GM23338 (cell line): ENCODE measurements around the gene XYLT1. TPM values are rescaled to one million over a fixed set of nuclear protein-coding genes. Genes with fewer than 3 reads are reported as not detected.

Experiments used
- JUNB ChIP-seq: IDR thresholded peaks from one replicate; pipeline ENCODE4 v1.6.1; 2016; ENCODE audit warnings: antibody characterized with exemption; ENCODE audit not compliant: unreplicated experiment
- NANOG ChIP-seq: IDR thresholded peaks from 2 replicates; pipeline ENCODE4 v1.6.1; 2016; ENCODE audit warnings: antibody characterized with exemption, borderline replicate concordance
- POLR2AphosphoS5 ChIP-seq: IDR thresholded peaks from 2 replicates; pipeline ENCODE4 v1.6.1; 2016; ENCODE audit warnings: antibody characterized with exemption, low read depth
- ZNF114 ChIP-seq: fragments of 250-450 bp; sonication (Bioruptor Pico); IDR thresholded peaks from 2 replicates; pipeline ENCODE4 v1.5.0; 2020; ENCODE audit warnings: mild to moderate bottlenecking, moderate library complexity
- polyA plus RNA-seq: library from polyadenylated mRNA; unstranded; fragments of >200 nt; fragmentation: Nextera tagmentation; extraction: Ambion mirVana; gene quantifications from 2 replicates; pipeline ENCODE4 v1.2.1, GENCODE V29; 2016
- total RNA-seq: library from RNA; depleted of rRNA; stranded (reverse); fragments of >200 nt; shearing (Covaris generic); gene quantifications from 2 replicates; pipeline ENCODE4 v1.2.3, GENCODE V29; 2014
- TF ChIP-seq, protein P1 (sequence below): fragments of 250-450 bp; sonication (Bioruptor Pico); IDR thresholded peaks from 2 replicates; pipeline ENCODE4 v1.5.0; 2020; ENCODE audit warnings: mild to moderate bottlenecking, moderate library complexity
- TF ChIP-seq, protein P2 (sequence below): IDR thresholded peaks from one replicate; pipeline ENCODE4 v1.6.1; 2018; ENCODE audit warnings: antibody characterized with exemption; ENCODE audit not compliant: unreplicated experiment

XYLT1 gene
- total and polyA plus RNA-seq, 2 experiments from 2014 or later = 3.5 to 24.7 TPM

DNA sequence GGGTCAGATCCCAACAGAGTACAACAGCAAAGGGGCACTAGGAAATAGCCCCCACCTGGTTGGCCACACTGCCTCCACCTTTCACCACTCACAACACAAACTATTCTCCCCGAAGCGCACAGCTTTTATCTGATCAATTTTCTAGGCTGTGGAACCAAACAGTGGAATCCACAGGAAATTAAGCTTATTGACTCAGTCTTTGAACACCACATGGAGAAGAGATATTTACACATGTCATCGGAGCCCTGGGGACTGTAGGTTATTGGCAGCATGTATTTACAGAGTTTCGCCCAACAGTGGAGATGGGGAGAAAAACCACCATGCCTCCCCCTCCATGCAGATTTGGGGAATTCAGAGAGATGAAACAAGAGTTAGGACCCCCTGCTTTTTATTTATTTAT, 154.8 kb downstream of the XYLT1 start (continued):
- TF ChIP-seq, protein P1, sequence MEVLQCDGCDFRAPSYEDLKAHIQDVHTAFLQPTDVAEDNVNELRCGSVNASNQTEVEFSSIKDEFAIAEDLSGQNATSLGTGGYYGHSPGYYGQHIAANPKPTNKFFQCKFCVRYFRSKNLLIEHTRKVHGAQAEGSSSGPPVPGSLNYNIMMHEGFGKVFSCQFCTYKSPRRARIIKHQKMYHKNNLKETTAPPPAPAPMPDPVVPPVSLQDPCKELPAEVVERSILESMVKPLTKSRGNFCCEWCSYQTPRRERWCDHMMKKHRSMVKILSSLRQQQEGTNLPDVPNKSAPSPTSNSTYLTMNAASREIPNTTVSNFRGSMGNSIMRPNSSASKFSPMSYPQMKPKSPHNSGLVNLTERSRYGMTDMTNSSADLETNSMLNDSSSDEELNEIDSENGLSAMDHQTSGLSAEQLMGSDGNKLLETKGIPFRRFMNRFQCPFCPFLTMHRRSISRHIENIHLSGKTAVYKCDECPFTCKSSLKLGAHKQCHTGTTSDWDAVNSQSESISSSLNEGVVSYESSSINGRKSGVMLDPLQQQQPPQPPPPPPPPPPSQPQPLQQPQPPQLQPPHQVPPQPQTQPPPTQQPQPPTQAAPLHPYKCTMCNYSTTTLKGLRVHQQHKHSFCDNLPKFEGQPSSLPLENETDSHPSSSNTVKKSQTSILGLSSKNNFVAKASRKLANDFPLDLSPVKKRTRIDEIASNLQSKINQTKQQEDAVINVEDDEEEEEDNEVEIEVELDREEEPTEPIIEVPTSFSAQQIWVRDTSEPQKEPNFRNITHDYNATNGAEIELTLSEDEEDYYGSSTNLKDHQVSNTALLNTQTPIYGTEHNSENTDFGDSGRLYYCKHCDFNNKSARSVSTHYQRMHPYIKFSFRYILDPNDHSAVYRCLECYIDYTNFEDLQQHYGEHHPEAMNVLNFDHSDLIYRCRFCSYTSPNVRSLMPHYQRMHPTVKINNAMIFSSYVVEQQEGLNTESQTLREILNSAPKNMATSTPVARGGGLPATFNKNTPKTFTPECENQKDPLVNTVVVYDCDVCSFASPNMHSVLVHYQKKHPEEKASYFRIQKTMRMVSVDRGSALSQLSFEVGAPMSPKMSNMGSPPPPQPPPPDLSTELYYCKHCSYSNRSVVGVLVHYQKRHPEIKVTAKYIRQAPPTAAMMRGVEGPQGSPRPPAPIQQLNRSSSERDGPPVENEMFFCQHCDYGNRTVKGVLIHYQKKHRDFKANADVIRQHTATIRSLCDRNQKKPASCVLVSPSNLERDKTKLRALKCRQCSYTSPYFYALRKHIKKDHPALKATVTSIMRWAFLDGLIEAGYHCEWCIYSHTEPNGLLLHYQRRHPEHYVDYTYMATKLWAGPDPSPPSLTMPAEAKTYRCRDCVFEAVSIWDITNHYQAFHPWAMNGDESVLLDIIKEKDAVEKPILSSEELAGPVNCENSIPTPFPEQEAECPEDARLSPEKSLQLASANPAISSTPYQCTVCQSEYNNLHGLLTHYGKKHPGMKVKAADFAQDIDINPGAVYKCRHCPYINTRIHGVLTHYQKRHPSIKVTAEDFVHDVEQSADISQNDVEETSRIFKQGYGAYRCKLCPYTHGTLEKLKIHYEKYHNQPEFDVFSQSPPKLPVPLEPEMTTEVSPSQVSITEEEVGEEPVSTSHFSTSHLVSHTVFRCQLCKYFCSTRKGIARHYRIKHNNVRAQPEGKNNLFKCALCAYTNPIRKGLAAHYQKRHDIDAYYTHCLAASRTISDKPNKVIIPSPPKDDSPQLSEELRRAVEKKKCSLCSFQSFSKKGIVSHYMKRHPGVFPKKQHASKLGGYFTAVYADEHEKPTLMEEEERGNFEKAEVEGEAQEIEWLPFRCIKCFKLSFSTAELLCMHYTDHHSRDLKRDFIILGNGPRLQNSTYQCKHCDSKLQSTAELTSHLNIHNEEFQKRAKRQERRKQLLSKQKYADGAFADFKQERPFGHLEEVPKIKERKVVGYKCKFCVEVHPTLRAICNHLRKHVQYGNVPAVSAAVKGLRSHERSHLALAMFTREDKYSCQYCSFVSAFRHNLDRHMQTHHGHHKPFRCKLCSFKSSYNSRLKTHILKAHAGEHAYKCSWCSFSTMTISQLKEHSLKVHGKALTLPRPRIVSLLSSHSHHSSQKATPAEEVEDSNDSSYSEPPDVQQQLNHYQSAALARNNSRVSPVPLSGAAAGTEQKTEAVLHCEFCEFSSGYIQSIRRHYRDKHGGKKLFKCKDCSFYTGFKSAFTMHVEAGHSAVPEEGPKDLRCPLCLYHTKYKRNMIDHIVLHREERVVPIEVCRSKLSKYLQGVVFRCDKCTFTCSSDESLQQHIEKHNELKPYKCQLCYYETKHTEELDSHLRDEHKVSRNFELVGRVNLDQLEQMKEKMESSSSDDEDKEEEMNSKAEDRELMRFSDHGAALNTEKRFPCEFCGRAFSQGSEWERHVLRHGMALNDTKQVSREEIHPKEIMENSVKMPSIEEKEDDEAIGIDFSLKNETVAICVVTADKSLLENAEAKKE = no peak
- TF ChIP-seq ZNF114 (CRISPR knock-in tag) = no peak
- TF ChIP-seq, protein P2, sequence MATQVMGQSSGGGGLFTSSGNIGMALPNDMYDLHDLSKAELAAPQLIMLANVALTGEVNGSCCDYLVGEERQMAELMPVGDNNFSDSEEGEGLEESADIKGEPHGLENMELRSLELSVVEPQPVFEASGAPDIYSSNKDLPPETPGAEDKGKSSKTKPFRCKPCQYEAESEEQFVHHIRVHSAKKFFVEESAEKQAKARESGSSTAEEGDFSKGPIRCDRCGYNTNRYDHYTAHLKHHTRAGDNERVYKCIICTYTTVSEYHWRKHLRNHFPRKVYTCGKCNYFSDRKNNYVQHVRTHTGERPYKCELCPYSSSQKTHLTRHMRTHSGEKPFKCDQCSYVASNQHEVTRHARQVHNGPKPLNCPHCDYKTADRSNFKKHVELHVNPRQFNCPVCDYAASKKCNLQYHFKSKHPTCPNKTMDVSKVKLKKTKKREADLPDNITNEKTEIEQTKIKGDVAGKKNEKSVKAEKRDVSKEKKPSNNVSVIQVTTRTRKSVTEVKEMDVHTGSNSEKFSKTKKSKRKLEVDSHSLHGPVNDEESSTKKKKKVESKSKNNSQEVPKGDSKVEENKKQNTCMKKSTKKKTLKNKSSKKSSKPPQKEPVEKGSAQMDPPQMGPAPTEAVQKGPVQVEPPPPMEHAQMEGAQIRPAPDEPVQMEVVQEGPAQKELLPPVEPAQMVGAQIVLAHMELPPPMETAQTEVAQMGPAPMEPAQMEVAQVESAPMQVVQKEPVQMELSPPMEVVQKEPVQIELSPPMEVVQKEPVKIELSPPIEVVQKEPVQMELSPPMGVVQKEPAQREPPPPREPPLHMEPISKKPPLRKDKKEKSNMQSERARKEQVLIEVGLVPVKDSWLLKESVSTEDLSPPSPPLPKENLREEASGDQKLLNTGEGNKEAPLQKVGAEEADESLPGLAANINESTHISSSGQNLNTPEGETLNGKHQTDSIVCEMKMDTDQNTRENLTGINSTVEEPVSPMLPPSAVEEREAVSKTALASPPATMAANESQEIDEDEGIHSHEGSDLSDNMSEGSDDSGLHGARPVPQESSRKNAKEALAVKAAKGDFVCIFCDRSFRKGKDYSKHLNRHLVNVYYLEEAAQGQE = no peak
- TF ChIP-seq POLR2AphosphoS5 = no peak
- no peak for TF ChIP-seq NANOG
- TF ChIP-seq JUNB = no peak
